ENCODE results near the gene SERPINA5.

DNA sequence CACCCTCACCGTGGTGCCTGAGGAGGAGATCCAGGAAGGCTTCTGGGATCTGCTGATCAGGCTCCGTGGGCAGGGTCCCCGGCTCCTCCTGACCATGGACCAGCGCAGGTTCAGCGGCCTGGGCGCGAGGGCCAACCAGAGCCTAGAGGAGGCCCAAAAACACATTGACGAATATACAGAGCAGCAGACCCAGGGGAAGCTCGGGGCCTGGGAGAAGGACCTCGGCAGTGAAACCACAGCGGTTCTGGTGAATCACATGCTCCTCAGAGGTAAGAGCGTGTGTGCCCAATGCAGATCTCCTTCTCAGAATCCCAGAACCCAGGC, 60.4 kb downstream of the SERPINA5 start:
- TF ChIP-seq, protein P1, sequence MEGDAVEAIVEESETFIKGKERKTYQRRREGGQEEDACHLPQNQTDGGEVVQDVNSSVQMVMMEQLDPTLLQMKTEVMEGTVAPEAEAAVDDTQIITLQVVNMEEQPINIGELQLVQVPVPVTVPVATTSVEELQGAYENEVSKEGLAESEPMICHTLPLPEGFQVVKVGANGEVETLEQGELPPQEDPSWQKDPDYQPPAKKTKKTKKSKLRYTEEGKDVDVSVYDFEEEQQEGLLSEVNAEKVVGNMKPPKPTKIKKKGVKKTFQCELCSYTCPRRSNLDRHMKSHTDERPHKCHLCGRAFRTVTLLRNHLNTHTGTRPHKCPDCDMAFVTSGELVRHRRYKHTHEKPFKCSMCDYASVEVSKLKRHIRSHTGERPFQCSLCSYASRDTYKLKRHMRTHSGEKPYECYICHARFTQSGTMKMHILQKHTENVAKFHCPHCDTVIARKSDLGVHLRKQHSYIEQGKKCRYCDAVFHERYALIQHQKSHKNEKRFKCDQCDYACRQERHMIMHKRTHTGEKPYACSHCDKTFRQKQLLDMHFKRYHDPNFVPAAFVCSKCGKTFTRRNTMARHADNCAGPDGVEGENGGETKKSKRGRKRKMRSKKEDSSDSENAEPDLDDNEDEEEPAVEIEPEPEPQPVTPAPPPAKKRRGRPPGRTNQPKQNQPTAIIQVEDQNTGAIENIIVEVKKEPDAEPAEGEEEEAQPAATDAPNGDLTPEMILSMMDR (IDR thresholded peaks at IDR 0.05) = no peak
- no peak for TF ChIP-seq POLR2A (IDR thresholded peaks at IDR 0.05)

All from lower leg skin (tissue), 3 donors.